IMR-90 (cell line): Measurements from ENCODE around the gene RBBP8NL. TPM values are rescaled to one million over a fixed set of nuclear protein-coding genes. Genes with fewer than 3 reads are reported as not detected.

Experiments
- ATAC-seq: fragments of 200-7000 bp; cut with Tn5 transposase; 2 replicates; pipeline ENCODE4 v1.9.1; 2020; ENCODE audit warnings: low read depth, mild to moderate bottlenecking, moderate library complexity
- BruUV-seq: library from RNA; stranded (reverse); fragments of 400-500 nt; replicated peaks from 2 replicates; lab custom pipeline; 2021; lab: Mats Ljungman, UMichigan
- CTCF ChIA-PET: fragments of 300-600 bp; formaldehyde crosslinking; extraction: SDS; loops from one replicate; lab custom pipeline; 2021; ENCODE audit warnings: antibody characterized with exemption; lab: Yijun Ruan, JAX
- POLR2A ChIA-PET: fragments of 300-600 bp; sonication (Branson Sonifier 250); formaldehyde crosslinking; loops from one replicate; lab custom pipeline; 2022; ENCODE audit warnings: antibody characterized with exemption; ENCODE audit not compliant: unreplicated experiment; lab: Charles Lee
- DNase-seq: peaks from one replicate; pipeline ENCODE4 v3.0.0; 2013
- H2AFZ ChIP-seq: replicated peaks from 2 replicates; pipeline ENCODE3; 2013; ENCODE audit warnings: low read length, mild to moderate bottlenecking; ENCODE audit not compliant: poor library complexity
- H2AK5ac ChIP-seq: 2 replicates; pipeline ENCODE4 v1.6.1; 2013; ENCODE audit warnings: low read depth, low read length, inconsistent platforms
- H2AK9ac ChIP-seq: replicated peaks from 2 replicates; pipeline ENCODE3; 2013; ENCODE audit warnings: mild to moderate bottlenecking, low read depth, low read length, moderate library complexity; ENCODE audit not compliant: poor library complexity
- H2BK120ac ChIP-seq: 2 replicates; pipeline ENCODE4 v1.6.1; 2013; ENCODE audit warnings: low read depth, low read length, inconsistent platforms
- H2BK15ac ChIP-seq: 3 replicates; pipeline ENCODE4 v1.6.1; 2013; ENCODE audit warnings: low read depth, low read length, inconsistent platforms
- H2BK20ac ChIP-seq: 2 replicates; pipeline ENCODE4 v1.6.1; 2013; ENCODE audit warnings: low read depth, mild to moderate bottlenecking, inconsistent platforms, low read length, moderate library complexity
- H2BK5ac ChIP-seq: 2 replicates; pipeline ENCODE4 v1.6.1; 2013; ENCODE audit warnings: mild to moderate bottlenecking, low read depth, low read length, inconsistent platforms; ENCODE audit not compliant: poor library complexity, severe bottlenecking
- H3K14ac ChIP-seq: replicated peaks from 2 replicates; pipeline ENCODE4 v1.6.1; 2013; ENCODE audit warnings: low read depth, low read length, inconsistent platforms
- H3K18ac ChIP-seq: 2 replicates; pipeline ENCODE4 v1.6.1; 2013; ENCODE audit warnings: low read depth, low read length, control low read depth
- H3K23ac ChIP-seq: 2 replicates; pipeline ENCODE4 v1.6.1; 2013; ENCODE audit warnings: low read depth, low read length, inconsistent platforms
- H3K27ac ChIP-seq: 2 replicates; pipeline ENCODE4 v1.5.1; 2013; ENCODE audit warnings: mild to moderate bottlenecking, control low read depth, low read length; ENCODE audit not compliant: insufficient read depth
- H3K27me3 ChIP-seq: 2 replicates; pipeline ENCODE4 v1.6.1; 2013; ENCODE audit warnings: low read length; ENCODE audit not compliant: control insufficient read depth, insufficient read depth
- H3K36me3 ChIP-seq: 2 replicates; pipeline ENCODE4 v1.6.1; 2013; ENCODE audit warnings: low read length, mixed read lengths; ENCODE audit not compliant: control insufficient read depth, insufficient read depth
- H3K4ac ChIP-seq: 2 replicates; pipeline ENCODE4 v1.6.1; 2013; ENCODE audit warnings: low read depth, low read length, inconsistent platforms
- H3K4me1 ChIP-seq: 2 replicates; pipeline ENCODE4 v1.6.1; 2013; ENCODE audit warnings: low read length, mixed read lengths; ENCODE audit not compliant: control insufficient read depth, insufficient read depth
- H3K4me2 ChIP-seq: 2 replicates; pipeline ENCODE4 v1.6.1; 2013; ENCODE audit warnings: low read depth, mild to moderate bottlenecking, control low read depth, low read length, moderate library complexity
- H3K4me3 ChIP-seq: 2 replicates; pipeline ENCODE4 v1.5.1; 2013; ENCODE audit warnings: low read depth, mild to moderate bottlenecking, control low read depth, low read length, moderate library complexity; ENCODE audit not compliant: insufficient read depth
- H3K56ac ChIP-seq: 2 replicates; pipeline ENCODE4 v1.6.1; 2013; ENCODE audit warnings: low read length, inconsistent platforms; ENCODE audit not compliant: insufficient read depth; ENCODE audit errors: extremely low read depth
- H3K79me1 ChIP-seq, 2 experiments: 2 replicates each; pipeline ENCODE4 v1.6.1; 2013; ENCODE audit warnings: low read length in 2 of 2, inconsistent platforms in 1 of 2, low read depth in 1 of 2
- H3K9ac ChIP-seq: 2 replicates; pipeline ENCODE4 v1.6.1; 2013; ENCODE audit warnings: low read depth, low read length, control low read depth
- H3K9me1 ChIP-seq: 2 replicates; pipeline ENCODE4 v1.6.1; 2013; ENCODE audit warnings: low read length, inconsistent platforms; ENCODE audit not compliant: insufficient read depth
- H3K9me3 ChIP-seq: 2 replicates; pipeline ENCODE4 v1.6.1; 2013; ENCODE audit warnings: low read length; ENCODE audit not compliant: control insufficient read depth, insufficient read depth
- H4K20me1 ChIP-seq: 2 replicates; pipeline ENCODE4 v1.6.1; 2013; ENCODE audit warnings: low read length, inconsistent platforms; ENCODE audit not compliant: insufficient read depth
- H4K5ac ChIP-seq: 2 replicates; pipeline ENCODE4 v1.6.1; 2013; ENCODE audit warnings: mild to moderate bottlenecking, low read depth, low read length, control low read depth
- H4K8ac ChIP-seq, 2 experiments: 2 replicates each; pipeline ENCODE4 v1.6.1; 2013; ENCODE audit warnings: low read depth in 2 of 2, low read length in 2 of 2, control low read depth in 1 of 2, inconsistent platforms in 1 of 2
- H4K91ac ChIP-seq: 2 replicates; pipeline ENCODE4 v1.6.1; 2013; ENCODE audit warnings: low read depth, low read length, inconsistent platforms; ENCODE audit not compliant: insufficient read depth
- RCOR1 ChIP-seq: IDR thresholded peaks from 2 replicates; pipeline ENCODE4 v1.6.1; 2012; ENCODE audit warnings: mild to moderate bottlenecking, low read length, improper control_type of control experiment; ENCODE audit not compliant: insufficient replicate concordance
- WGBS, 2 experiments: methylation state at CpG; one replicate each; pipeline versions ENCODE4 v1.1.5 to v1.1.7; 2013; ENCODE audit warnings: missing lambda C conversion rate in 2 of 2; ENCODE audit not compliant: insufficient read length in 1 of 2; ENCODE audit errors: extremely low coverage in 2 of 2; 5-methylcytosine and 5-hydroxymethylcytosine counted together
- dilution Hi-C: fragments of 300-500 bp; cut with HindIII; formaldehyde crosslinking; loops from one replicate; pipeline ENCODE4 v1.14.3; 2018; ENCODE audit warnings: low sequenced_read_pairs; ENCODE audit not compliant: unreplicated experiment
- in situ Hi-C: fragments of 300-500 bp; cut with MboI; formaldehyde crosslinking; loops from 3 replicates; pipeline ENCODE4 v1.14.3; 2019; ENCODE audit warnings: low sequenced_read_pairs, inconsistent platforms, mixed read lengths
- intact Hi-C: fragments of 100-400 bp; cut with micrococcal nuclease; formaldehyde crosslinking; loops from 2 replicates; pipeline ENCODE4 v1.10.0; 2022
- polyA plus RNA-seq, 3 experiments: library from polyadenylated mRNA; depleted of rRNA; stranded (reverse); fragments of >200 nt; gene quantifications; 2 replicates each; pipeline ENCODE4 v1.2.3, GENCODE V29; 2012; ENCODE audit warnings: low replicate concordance in 1 of 3
- total RNA-seq: library from RNA; depleted of rRNA; stranded (reverse); fragments of >200 nt; gene quantifications from 2 replicates; pipeline ENCODE4 v1.2.3, GENCODE V29; 2012

RBBP8NL gene
- total and polyA plus RNA-seq, 2 of the 4 experiments (the other 2 are of a cell fraction) = not detected

- 74% methylated on average over 8 of the region's 22 CpGs; no CpG with 5 or more reads in 1 of the 2 experiments for whole genome bisulfite sequencing, 2 experiments
- Histone ChIP-seq H4K5ac (no peak overlapping the region), H3K9ac (no peak overlapping the region), H3K79me1 (no peaks in the 10 kb centered on the region), H3K4ac (no peak overlapping the region), H2BK20ac (no peak overlapping the region), H3K36me3 (peaks cover 4% of the 10 kb centered on the region; the same call in 1 of the 2 replicates), H4K8ac (no peak overlapping the region), H2AK5ac (no peak overlapping the region), H3K56ac (no peak overlapping the region), H3K14ac (no peak overlapping the region), H3K9me3 (no peaks in the 10 kb centered on the region), H3K27ac (no peak overlapping the region), H2AFZ (no peak overlapping the region), H3K4me2 (no peak overlapping the region), H3K23ac (no peak overlapping the region), H2BK5ac (no peak overlapping the region), H4K20me1 (peaks cover 18% of the 10 kb centered on the region; the same call in 1 of the 2 replicates), H3K27me3 (no peaks in the 10 kb centered on the region), H3K18ac (no peak overlapping the region), H2BK120ac (no peak overlapping the region), H2BK15ac (no peak overlapping the region), H3K9me1 (no peaks in the 10 kb centered on the region), H2AK9ac (no peak overlapping the region), H4K91ac (no peak overlapping the region), H3K4me3 (no peak overlapping the region), H3K4me1 (peaks cover 19% of the 10 kb centered on the region)
- ChIA-PET CTCF (interaction anchor here (2.0 kb wide), 1 partner anchor 10 kb away, joined by 6 read pairs; no protein-coding TSS in a partner anchor), POLR2A (no interaction called here)
- BruUV-seq = no TSS peak
- intact Hi-C loops (no loop called here), dilution Hi-C loops (no loop called here), in situ Hi-C loops (no loop called here)
- DNase-seq (no peak), ATAC-seq (no peak)
- no peak for TF ChIP-seq RCOR1
These were observed 63.2 kb downstream of the RBBP8NL start for GRCh38 chr20:62363920-62364851.
